Left renal pelvis (tissue), 4 donors: Measurements from ENCODE around the gene C1QTNF9. TPM values are rescaled to one million over a fixed set of nuclear protein-coding genes. Genes with fewer than 3 reads are reported as not detected.
"Not testable (repeated sequence)": the region's sequence is repeated elsewhere in the genome, so short reads cannot be mapped to it uniquely, and the experiment has no call there.

Experiments used
- DNase-seq, 4 donors: peaks; one replicate each; pipeline ENCODE4 v3.0.0-alpha.2; 2013; ENCODE audit warnings: low read depth in 4 of 4, low spot score in 3 of 4
- polyA plus RNA-seq, 4 donors: library from polyadenylated mRNA; unstranded; fragments of 120-200 nt; gene quantifications; one replicate each; pipeline ENCODE4 v1.2.1, GENCODE V29; 2013; ENCODE audit not compliant: insufficient read length in 4 of 4

Gene C1QTNF9, protein sequence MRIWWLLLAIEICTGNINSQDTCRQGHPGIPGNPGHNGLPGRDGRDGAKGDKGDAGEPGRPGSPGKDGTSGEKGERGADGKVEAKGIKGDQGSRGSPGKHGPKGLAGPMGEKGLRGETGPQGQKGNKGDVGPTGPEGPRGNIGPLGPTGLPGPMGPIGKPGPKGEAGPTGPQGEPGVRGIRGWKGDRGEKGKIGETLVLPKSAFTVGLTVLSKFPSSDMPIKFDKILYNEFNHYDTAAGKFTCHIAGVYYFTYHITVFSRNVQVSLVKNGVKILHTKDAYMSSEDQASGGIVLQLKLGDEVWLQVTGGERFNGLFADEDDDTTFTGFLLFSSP
- 1 to 10 TPM in 1 of 4 donors, under 1 TPM in 3; 0.14 to 1.1 (median 0.44) TPM for polyA plus RNA-seq

DNA sequence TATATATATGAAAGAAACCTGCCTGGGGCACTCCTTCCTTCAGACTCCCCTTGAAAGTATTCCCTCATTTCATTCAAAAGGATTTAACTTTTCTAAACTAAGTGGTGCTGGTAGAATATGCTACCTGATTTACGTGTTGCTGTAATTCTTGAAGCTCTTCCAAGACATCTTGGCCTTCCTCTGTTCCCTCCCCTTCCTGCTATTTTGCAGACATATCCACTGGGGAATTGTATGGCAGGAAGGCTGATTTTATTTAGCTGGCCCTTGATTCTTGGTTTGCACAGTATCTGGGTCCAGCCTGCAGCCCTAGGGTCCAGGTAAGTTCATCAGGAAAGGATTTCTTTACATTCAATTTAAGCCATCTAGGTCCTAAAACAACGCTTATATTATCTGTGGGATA is at the start of gene C1QTNF9:
Gene C1QTNF9, plus strand, starts transcription at position 281 of the 400 bp plus-strand sequence. CDS start 6,424 bp downstream, outside the sequence.
- not testable (repeated sequence) for DNase-seq

DNA sequence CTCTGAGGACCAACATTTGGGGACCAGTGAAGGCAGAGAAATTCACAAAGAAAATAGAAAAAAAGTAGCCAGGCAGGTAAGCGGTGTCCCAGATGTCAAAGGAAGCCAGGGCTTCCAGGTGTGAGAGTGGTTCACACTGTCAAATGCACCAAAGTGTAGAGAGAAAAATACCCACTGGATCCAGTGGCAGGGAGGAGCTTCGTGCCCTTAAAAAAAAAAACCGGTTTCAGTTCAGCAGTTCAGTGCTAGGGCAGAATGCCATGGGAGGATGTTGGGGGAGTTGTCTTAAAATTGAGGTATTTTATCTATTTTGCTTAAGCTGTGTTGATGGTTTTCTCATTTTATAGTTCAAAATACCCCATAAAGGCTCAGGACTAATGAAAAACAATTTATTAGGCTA is 47.8 kb upstream of the C1QTNF9 start:
- DNase-seq = no peak

DNA sequence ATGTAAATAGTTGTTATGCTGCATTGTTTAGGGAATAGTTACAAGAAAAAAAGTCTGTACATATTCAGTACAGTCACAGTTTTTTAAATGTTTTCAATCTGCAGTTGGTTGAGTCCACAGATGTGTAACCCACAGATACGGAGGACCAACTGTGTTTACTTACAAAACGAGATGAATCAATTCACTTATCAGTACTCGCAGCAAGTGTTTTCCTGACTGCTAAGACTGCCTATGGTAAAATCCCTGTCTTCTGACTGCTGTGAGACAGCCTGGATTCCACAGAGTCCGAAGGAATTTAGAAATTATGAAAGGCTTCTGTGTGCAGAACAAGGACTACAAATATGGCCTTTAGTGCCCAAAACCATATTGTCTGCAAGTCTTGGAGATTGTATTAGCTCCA is 45.7 kb upstream of the C1QTNF9 start:
- no peak for DNase-seq

DNA sequence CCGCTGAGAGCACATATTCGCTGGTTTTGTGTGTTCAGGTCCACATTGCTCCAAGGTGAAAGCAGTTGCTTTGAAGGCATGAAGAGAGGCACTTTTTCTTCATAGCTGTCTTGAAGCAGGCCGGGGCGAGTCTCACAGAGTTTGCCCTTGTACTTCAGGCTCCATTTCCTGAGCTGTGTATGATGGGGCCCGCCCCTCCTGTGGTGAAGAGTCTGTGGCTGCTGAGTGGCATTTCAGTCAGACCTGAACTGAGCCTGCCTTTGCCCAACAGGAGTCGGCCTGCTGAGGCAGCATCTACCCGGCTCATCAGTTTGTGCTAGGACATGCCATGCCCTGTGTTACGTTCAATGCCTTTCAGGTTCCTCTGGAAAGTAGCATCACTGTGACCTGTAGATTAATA is 44.4 kb upstream of the C1QTNF9 start:
- no peak for DNase-seq

DNA sequence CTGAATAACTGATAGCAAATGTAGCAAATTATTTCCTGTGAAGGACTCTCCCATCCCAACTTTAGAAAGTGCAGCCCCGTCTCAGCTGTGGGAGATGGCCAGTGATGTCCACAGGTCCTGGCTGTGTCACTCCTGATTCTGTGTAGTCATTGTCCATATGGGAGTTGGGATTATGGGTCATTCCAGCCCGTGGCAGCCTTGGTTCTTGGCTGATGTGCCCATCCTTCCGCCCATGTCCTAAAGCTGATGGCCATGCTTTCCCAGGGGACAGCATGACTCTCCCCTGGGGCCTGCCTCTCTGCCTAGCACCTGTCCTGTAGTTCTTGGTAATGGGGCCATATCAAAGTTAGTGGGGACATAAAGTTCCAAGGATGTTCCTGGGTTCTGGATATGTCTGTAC is 43.9 kb upstream of the C1QTNF9 start:
- no peak for DNase-seq

DNA sequence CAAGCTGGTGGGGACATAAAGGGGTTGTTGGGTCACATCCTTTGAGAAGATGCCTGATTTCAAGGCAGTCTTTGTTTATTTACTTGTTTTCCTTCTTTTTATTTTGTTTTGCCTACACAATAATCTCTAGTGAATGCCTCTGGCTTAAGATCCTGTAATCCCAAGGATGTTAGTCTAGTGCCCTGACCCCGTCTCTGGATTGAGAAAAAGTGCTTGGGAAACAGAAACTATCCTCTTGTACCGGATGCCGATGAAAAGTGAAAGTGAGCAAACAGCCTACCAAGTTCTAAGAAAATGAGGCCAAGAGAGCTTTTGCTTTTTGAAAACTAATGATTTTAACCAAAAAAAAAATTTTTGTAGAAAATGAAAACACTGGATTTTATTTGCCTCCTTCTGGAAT is 42.1 kb upstream of the C1QTNF9 start:
- no peak for DNase-seq

DNA sequence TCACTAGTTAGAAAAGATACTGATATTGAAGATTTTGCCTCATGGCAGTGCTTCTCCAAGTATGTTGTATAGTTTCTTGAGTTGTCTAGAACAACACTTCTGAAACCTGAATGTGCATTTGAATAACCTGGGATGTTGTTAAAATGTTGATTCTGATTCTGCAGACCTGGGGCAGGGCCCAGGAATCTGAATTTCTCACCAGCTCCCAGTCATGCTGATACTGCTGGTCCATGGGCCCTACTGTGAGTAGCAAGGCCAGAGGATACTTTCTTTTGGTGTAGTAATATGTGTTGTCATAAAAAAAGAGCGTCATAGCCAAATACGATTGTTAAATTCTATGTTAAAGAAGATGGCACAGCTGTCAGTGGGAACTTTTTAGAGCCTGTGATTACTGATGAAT is 41.6 kb upstream of the C1QTNF9 start:
- no peak for DNase-seq

DNA sequence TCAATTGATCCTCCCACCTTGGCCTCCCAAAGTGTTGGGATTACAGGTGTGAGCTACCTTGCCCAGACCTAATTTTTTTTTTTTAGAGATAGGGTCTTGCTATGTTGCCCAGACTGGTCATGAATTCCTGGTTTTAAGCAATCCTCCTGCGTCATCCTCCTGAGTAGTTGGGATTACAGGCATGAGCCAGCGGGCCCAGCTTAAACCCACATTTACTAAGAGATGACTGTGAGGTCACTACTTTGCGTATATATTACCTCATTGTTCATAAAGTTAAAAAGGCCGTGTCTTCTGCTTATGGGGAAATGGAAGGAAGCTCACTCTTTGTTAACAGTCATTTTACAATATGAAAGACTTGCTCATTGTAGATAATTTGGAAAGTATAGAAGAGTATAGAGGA is 39.6 kb upstream of the C1QTNF9 start:
- no peak for DNase-seq

DNA sequence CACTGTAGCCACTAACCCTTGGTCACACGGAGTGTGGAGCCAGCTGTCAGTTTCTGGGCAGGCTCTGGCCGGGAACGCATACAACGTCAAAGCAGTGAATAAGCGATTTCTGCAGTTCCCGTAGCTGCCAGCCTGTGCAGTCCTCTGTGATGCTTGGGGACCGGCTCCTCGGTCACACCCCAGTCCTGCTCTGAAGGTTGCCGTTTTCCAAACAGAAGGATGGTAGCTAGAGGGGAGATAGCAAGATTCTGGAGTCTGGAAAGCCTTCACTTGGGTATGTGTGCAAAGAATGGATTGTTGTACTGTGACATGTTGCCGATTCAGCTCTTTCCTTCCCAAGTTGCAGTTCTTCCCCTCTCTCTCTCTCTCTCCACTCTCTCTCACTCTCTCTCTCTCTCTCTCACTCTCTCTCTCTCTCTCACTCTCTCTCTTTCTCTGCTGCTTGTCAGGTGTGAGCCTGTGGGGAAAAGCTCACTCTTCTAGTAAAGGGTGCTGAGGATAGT is 38.7 kb upstream of the C1QTNF9 start:
- DNase-seq = no peak

DNA sequence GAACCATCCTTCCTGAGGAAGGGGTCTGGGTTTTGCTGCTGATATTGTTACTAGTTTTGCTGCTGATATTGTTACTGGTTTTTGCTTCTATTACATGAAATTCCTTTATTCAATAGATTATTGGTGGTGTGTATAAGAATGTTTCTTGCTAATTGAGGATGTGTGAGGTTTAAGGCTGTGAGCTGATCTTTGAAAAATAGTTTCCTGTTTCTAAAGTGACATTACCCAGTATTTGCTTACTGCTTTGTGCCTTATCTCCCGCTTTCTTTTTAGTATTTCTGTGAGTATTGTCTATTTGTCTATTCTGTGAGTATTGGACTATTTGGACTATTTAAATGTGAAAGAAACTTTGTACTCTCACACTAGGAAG is 38.2 kb upstream of the C1QTNF9 start:
- DNase-seq = no peak

DNA sequence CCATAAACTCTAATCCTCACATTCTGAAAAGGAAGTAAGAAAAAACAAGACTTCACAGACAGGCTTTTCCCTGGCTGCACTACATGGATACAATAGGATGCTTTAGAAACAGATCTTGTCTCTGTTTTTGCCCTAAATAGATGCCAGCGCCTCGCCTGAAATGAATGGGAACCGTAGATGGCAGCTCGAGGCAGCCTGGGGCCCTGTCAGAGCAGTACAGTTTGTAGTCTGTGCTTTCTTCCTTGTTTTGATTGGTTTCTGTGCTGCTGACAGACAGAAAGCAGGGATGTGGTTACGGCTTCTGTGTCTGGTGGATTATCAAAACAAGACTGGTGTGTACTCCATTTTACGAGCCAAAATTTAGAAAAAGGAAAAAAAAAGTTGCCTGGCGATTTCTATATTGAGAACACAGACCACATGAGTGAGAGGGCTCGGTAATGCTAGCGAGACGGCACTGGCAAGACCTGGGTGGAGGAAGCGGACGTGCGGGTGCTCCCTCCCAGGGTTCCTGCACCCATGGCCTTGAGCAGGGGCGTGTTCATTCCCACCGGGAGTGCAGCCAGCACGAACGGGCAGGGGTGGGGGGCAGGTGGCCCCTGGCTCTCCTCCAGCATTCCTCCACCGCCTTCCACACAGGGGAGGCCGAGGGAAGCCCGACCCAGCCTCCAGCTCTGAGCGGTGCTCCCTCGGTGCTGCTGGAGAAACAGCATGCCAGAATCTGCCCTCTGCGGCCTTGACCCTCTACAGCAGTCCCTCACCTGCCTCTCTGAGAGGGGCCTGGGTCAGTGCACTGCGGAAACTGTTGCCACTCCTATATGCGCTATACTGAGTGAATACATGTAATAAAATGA is 37.6 kb upstream of the C1QTNF9 start:
- no peak for DNase-seq

DNA sequence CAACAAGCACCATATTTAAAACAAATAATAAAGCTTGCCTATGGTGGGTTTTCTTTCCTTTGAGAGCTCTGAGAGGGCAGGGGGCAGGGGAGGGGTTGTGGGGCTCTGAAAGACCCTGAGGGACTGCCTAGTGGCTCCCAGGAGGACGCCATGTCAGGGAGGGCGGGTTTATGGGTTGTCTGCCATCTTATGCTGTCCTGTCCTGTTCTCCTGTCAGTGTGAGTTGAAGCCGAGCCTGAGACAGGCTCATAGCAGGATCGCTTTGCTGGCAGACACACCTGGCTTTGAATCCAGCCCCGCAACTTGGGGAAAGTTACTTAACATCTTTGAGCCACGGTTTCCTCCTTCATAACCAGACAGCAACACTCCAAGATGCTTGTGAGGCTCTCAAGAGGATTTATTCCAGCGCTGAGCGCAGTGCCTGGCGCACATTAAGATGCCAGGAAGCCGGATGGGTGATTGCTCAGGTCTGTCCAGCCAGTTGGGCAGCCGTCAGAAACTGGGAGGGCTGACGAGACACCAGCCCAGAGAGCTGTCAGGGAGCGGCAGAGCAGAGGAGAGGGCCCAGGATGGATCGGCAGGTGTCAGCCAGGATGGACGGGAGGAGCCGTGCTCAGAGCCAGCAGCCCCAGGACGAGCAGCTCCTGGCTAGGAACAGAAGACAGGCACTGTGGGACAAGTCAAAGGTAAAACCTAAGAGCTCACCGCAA is 36.8 kb upstream of the C1QTNF9 start:
- no peak for DNase-seq

DNA sequence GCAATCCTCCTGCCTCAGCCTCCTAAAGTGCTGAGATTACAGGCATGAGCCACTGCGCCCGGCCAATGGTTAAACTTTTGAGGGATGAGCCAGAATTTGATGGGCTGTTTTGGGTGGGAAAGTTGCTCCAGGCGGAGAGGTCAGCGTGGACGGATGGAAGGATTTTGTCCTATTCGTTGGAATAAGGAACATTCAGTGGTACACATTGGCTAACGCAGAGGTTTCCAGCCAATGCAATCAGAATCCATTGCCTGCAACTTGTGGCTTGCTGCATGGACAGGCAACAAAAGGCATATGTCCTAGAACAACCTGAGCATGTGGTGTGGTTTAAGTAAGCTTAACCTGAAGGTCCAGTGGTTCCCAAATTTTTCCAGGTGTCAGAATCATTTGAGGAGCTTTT is 35.5 kb upstream of the C1QTNF9 start:
- no peak for DNase-seq

DNA sequence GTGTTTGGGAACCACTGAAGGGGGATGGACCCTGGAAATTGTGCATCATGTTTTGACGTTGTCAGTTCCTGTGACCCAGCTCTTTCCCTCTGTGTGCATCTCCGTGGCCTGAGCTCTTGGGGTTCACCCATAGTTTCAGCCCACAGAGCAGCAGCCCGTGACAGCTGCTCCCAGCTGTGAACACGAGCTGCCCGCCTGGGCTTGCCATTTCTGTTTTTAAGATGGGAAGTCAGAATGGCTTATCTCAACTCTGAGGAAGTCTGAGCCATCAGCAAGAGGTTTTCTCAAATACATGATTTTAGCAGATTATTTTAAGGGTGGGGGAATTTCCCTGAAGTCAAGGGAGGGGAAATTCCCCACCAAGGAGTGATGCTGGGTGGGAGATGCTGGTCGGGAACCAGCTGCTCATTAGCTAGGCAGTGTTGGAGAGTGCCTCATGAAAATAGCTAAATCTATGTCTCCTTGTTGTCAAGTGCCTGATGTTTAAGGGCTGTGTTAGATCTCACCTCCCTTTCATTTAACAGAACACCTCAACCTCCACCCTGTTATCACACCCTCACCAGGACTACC is 34.8 kb upstream of the C1QTNF9 start:
- DNase-seq = no peak

DNA sequence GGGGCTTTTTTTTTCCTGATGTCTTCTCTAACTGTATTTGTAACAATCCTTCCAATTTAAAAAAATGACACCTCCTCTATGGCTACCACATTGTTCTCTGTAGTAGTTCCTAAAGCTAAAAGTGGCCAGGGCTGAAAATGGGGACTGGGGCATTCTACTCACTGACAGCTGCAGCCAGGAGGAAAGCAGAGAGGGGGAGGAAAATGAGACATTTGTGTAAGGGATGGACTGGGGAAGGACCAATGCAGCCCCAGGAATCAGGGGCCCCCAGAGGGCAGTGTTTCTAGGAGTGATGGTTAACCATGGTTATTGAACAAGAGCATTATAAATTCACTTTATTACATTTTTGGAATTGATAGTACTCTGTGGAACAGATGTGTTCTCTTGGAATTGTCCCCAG is 34.3 kb upstream of the C1QTNF9 start:
- no peak for DNase-seq

DNA sequence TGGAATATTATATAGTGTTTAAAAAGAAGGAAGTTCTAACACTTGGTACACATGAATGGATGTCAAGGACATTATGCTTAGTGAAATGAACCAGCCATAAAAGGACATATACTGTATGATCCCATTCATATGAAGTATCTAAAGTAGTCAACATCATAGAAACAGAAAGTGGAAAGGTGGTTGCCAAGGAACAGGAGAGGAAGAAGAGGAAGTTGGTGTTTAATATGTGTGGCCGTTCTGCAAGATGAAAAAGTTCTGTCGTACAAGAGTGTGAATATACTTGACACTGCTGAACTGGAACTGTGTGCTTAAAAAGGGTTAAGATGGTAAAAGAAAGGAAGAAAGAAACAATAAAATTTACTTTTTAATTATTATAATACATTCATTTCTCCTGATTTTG is 33.1 kb upstream of the C1QTNF9 start:
- DNase-seq = no peak

DNA sequence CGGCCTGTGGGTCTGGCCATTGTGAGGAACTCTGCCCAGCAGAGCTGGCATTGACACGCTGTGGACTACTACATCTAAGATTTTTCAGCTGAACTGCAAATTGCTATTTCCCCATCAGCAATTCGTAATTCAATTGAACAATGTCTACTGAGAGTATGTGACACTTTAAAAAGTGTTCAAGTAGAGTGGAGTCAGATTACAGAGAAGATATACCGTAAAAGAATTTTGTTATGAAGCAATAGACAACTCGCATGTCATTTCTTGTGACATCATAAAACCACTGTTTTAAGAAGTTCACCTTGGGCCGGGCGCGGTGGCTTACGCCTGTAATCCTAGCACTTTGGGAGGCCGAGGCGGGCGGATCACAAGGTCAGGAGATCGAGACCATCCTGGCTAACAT is 32.5 kb upstream of the C1QTNF9 start:
- no peak for DNase-seq

DNA sequence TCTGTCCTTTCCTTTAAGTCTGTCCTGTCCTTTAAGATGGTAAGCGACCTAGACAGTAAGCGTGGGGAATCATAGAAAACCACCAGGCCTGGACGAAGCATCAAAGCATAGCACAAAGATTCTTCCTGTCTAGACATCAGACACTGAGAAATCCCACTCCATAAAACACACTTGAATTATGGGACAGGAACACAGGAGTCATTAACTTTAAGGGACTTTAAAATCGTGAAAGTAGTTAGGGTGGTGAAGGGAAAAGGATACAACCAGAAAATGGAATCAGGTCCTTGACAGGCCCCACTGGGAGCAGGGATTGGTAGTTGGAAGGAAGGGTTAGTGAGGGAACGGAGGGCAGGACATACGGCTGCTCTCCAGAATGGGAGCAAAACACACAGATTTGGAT is 31.6 kb upstream of the C1QTNF9 start:
- no peak for DNase-seq

DNA sequence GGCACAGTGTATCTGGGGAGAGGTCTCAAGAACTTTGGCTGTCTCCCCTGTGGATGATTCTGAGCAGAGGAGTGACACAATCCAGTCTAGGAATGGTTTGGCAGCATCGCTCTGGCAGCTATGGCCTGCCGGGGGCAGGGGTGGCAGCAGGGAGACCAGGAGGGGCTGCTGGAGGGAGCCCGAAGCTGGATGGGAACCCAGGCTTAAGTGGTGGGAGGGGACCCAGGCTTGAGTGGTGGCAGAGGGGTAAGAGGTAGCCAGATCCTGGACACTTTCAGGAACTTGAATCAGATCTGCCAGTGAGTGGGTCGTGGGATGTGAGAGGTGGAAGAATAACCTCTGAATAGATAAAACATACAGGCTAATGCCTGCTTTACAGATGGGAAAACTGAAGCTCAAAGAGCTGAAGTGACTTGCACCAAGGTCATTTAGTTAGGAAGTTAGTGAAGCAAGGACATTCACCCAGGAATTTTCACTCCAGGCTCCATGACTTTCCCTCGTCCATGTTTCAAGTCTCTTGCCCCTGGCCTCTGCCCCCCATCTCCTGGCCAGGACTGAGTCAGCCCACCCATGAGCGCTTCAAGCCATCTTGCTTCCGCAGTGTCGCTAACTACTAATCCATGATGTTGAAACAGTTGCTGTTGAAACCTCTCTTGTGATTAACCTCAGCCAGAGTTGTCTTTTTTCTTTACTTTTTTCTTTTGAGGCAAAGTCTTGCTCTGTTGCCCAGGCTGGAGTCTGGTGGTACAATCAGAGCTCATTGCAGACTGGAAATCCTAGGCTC is 29.9 kb upstream of the C1QTNF9 start:
- no peak for DNase-seq

DNA sequence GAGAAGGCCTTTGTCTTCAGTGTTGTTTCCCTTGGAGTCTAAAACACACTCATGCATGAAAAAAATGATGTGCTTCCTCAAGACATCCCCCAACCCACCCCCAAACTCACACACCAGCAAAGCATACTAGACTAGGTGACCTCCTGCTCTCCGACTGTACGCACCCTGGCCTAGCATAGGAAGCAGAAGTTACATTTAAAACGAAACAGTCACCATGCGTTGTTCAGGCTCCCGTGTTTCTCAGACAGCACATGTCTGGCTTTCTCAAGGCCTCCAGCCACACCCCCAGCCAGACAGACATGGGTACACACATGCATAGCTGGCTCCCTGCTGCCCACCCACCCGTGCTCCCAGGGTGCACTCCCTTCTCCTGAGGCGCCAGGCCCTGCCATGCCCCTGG is 28.7 kb upstream of the C1QTNF9 start:
- no peak for DNase-seq
